GM19468 (cell line): Measurements from ENCODE around the gene APMAP.

Experiments
- ATAC-seq: cut with Tn5 transposase; IDR thresholded peaks from one replicate; pipeline ENCODE4 v1.9.1; 2021; ENCODE audit warnings: mild to moderate bottlenecking, moderate library complexity, moderate number of reproducible peaks; ENCODE audit not compliant: unreplicated experiment; ENCODE audit errors: extremely low read depth

APMAP gene

DNA sequence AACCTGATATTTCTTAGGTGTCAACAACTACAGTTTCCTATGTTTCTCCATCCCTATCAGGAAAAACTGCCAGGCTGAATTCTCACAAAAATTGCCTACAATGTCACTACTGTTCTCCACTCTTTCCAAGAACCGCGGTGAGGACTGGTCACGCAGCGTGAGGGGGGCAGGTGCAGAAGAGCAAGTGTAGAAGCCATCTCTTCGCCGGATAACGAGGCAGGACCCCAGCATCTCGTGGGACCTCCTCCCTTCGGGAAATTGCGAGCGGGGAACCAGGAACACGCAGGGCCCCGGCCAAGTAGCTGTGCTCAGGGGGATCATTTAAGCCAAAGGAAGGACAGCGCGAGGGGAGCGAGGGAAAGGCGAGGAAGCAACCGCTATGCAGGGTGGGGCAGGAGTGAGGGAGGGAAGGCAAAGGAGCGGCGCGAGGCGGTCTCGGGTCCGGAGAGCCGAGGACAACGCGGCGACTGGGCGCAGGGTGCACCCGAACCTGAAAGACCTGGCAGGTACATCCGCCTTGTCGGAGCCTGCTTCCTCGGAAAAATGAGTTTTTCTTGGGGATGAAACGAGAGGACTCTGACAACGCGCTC lies 559 bp downstream of the APMAP start:
- no peak for ATAC-seq

DNA sequence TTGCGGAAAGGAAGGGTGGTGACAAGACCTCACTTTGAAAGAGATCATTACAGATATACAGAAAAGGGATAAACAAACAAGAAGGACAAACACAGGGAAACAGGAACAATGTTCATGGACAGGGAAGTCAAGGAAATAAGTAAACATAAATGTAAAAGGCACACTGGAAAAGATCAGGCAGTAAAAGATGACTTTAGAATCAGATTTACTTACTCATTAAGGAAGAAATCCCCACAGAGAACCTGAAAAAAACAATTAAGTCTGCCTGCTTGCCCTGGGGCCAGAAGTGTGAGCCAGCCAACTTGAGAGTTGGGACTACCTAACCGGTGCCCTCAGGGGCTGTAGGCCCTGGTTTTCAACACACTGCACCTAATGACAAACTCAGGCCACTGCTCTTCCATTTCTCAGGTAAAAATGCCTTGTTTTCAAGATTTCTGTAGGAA lies 1.7 kb downstream of the APMAP start:
- ATAC-seq = no peak

DNA sequence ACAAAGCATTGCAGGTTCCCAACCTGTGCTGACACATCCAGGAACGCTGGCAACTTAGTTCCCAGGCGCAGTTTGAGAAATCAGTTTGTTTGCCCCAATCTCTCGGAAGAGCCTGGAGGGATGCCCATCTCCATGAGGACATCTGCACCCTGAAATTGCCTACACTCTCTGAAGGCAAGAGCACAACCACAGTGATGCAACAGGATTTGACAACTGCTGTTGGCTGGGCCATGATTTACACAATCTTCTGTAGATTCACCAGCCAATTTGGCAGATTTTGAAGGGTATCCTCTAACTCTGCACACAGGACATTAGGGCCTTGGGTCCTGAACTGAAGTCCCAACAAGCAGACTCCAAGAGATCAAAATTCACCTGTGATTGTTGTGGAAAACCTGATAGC lies 3.4 kb downstream of the APMAP start:
- ATAC-seq = no peak

DNA sequence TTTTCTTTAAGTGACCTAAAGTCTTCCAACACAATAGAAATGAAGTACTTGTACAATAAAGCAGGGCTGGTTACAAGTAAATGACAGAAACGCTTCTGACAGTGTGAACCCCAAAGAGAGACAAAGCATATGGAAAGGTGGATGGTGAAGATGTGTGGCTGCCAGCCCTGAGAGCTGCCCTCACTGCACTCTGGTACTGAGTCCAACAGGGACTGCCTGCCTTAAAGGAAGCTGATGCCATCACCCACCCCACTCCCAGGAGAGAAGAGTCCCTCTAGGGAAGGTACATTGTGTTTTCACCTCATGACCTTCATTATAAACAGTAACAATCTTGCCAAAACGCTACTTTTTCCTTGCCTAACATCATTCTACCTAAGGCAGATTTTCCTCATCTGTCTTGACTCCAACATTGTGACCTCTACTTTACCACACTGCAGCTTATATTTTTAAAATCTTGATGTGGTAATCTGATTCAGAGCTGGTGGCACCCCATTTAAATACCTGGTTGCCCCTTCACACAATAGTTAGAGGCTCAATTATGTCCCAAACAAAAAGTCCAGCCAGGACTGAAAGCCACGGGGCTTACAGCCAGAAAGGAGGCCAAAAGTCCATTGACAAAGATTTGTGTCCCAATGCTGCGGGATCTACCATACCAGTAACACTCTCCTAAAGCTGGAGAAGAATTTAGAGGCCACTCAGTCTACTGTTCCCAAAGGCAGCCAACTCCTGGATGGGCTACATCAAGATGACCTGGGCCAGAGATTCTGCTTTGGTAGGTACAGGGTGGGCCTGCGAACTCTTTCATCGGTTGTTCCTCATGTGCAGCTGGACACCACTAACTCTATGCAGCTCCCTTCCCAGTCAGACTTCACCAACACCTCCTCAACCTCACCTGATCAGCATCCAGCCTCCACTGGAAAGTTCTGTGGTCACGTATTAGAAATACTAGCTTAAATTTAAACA lies 4.4 kb downstream of the APMAP start:
- ATAC-seq = no peak

DNA sequence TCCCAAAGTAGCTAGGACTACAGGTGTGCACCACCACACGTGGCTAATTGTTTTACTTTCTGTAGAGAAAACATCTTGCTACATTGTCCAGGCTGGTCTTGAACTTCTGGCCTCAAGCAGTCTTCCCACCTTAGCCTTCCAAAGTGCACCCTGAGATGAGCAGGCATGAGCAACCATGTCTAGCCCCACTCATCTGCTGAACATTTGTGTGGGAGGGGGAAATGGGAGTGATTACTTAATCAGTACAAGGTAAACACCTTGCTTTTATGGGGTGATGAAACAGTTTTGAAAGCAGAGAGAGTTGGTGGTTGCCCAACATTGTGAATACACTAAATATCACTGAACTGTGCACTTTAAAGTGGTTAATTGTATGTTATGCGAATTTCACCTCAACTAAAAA lies 5.3 kb downstream of the APMAP start:
- ATAC-seq = no peak

DNA sequence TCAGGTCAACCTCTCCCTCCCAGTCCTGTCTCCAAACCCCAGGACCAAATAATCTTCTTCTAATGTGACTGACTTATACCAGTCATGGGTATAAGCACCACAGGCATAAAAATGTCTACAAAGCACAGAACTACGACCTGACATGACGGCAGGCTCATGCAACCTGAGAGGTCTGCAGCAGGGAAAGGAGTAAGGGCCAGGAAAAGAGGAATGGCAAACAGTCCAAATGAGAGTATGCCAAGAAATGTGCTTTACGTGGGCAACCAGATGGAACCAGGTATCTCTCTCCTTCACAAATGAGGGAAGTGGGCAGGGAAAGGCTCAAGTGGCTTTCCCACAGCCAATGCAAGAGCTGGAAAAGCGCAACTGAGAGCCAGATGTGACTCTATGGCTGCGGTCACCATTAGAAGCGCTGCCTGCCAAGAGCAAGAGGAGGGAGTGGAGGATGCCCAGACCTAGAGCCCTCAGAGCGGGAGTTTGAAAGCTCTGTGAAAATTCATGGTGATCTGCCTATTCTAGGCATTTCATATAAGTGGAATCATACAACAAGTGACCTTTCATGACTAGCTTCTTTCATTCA lies 6.0 kb downstream of the APMAP start:
- no peak for ATAC-seq

DNA sequence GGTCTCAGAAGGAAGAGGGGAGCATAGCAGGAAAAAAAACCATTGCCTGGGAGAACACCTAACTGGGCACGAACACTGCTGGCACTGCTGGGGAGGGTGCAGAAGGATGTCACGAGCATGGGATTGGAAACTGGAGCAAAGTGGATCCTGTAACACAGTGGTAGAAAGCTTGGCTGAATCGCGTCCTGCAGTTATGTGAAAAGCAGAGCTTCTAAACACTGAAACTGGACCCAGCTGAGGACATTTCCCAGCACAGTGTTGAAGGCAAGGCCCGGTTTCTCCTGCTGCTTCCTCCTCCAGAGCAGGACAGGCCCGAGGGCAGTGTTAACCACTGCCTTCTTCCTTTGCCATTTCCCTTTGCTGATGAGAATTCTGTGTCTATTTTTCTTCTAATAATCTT lies 6.7 kb downstream of the APMAP start:
- no peak for ATAC-seq

DNA sequence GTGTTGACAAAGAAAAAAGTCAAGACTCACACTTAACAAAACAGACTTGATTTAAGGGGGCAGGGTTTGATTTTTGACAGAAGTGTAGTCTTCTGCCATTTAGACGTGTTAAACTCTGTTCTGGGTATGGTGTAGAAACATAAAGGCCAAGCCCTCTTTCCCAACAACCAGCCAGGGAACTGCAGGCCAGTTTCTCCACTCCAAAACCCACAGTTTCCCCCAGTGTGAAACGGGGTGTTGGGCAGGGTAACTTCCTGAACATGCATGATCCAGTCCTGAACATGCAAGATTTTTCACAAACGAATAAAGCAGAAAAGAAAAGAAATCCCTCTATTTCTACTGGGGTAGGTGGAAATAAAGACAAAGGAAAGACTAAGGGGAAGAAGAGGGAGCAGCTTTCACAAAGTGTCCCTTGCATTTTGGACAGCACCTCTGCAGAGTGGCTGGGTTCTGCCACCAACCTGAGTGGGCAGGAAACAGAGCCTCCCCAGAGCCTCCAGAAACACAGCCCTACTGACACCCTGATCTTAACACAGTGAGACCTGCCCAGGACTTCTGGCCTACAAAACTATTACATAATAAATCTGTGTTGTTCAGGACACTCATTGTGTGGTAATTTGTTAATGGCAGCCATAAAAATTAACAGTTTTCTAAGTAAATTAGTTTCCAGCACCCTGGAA lies 7.5 kb downstream of the APMAP start:
- ATAC-seq = no peak

DNA sequence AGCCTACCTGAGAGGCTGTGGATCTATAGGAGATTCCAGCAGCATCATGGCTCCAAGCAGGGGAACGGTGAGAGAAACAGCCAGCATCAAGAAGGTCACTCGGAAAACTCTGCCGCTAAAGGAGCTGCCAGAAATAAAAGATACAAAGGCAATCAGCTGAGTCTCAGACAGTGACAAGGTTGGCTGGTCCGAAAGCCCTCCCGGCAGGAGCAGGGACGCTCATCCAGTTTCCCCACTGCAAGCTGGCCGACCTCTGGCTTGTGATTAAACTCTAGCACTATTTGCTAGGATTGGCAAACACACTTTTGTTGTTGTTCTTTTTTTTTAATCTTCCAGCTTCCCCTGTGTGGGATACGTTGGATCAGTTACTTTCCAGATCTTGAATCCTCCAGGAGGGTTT lies 8.7 kb downstream of the APMAP start:
- no peak for ATAC-seq

DNA sequence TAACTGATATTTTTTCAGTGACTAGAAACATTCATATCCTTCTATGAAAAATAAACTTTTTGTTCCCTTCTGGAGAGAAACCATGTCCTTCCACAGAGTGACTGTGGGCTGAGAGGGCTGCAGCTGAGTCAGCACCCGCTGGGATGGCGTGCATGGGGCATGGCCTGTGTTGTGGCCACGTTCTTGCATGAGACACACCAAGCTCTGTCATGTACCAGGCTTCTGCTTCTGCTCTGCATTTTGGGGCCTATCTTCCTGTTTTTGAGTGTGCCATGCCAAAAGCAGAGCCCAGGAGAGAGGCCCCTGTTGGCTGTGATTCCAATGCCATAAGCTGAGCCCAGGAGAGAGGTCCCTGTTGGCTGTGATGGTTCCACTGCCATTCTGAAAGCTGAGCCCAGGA lies 10.8 kb downstream of the APMAP start:
- no peak for ATAC-seq

DNA sequence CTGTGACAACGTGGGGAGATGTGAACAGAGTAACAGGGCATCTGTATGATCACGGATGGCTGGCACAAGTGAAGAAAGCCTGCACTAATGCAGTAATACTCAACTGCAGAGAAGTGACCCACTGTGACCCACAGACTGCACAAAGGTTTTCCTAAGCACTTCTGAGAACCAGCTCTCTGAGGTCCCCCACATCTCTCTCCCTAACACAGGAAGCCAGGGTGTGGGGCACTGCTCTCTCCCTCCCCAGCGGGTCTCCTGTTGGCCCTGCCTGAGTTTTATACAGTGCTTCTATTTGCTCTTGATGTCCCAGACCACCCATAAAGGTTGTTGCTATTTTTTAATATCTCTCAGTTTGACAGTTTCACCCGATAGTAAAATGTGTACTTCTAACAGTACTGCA lies 11.3 kb downstream of the APMAP start:
- ATAC-seq = no peak

DNA sequence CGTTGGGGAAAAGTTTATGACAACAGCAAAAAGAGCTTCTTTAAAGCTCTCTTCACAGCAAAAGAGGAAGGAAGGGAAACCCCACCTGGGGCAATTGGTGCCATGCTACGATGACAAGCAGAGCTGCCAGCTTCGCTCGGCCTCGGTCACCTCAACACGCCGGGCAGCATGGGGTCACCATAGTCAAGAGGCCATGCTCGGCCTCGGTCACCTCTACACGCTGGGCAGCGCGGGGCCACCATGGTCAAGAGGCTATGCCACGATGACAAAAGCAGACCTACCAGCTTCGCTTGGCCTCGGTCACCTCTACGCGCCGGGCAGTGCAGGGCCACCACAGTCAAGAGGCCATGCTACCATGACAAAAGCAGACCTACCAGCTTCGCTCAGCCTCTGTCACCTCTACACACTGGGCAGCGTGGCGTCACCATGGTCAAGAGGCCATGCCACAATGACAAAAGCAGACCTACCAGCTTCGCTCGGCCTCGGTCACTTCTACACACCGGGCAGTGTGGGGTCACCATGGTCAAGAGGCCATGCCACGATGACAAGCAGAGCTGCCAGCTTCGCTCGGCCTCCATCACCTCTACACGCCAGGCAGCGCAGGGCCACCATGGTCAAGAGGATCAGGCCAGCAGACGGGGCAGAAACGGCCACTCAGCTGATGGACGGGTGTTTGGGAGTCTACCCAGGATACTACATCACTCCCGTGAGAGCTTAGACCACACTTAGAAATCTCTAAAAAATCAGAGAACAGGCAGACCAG lies 12.1 kb downstream of the APMAP start:
- no peak for ATAC-seq

DNA sequence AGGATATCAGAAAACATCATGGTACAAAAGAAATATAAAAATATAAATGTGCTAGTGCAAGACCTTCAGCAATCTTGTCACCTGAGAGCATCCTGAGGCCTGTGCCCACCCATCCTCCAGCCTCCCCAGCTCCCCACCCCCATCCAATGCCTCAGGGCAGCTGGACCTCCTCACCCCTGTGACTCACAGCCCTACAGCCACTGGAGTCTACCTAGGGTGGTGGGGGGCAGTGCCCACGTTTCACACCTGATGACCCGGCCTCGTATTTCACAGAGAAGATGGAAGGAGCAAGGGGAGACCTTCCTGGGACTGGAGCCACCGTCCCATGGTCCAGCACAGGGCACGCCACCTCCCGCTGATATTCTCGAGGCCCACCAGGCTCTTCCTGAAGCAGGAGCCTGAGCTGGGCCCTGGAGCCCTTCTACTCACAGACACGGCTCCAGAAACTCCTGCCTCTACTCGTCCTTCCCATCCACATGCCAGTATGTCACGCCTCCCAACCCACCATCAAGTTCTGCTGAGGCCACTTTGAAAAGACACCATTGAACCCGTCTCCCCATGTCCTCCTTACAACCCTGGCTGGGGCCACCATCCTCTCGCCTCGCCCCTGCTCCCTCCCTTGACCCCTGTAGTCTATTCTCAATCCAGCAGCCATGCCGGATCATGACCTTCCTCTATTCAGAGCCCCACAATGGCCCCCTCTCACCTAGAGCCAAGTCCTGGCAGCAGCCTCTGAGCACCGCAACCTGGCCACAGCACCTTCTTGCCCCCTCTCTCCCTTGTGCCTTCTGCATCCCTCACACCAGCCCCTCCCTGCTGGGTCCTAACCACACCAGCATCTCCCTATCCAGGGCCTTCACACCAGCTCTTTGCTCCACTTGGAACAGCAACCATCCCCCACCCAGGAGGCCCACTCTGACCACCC lies 13.3 kb downstream of the APMAP start:
- no peak for ATAC-seq

DNA sequence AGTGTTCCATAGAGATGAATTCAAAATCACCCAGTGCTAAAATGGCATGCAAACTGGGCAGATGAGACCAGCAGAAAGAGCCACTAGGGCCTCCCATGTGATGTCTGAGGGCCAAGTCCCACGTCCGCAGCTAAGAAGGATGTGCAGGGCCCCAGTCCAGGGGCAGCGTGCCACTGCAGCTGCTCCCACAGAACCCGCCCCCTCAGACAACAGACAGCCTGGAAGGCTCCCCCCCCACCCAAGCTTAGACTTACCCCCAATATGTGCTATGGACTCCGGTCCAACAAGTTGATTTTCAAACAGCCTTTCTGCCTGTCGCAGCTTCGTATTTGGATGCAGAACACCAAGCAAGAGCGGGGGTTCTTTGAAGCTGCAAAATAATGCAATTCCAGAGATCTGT lies 14.0 kb downstream of the APMAP start:
- no peak for ATAC-seq

DNA sequence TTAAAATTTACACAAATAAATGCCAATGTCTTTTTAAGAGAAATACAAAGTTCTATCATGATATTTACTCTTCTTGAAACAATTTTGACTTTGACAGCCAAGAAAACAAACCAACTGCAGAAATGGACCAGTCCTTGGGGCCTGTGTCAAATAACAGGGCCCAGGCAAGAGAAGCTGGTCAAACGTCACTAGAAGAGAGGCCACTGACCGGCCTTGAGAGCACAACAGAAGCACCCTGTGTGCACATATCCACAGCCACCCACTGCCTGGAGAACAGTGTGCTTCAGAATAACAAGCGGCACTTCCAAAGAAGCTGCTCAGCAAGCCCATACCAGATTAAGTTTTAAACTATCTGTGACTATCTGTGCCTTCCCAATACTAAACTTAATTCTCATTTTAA lies 14.8 kb downstream of the APMAP start:
- no peak for ATAC-seq

DNA sequence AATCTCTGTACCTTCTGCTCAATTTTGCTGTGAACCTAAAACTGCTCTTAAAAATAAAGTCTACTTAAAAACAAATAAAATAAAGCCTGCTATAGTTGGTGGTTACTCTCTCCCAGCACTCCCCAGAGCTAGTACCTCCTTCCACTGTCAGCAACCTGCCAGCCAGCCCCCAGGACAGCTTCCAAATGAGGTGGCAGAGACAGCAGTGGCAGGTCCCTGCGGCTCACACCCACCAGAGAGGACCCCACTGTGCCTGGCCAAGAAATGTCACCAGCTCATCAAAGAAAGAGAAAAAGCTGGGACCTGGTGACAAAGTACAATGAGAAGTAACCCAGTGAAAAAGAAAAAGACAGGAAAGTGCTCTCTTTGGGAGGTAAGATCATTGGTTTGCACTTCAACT lies 15.2 kb downstream of the APMAP start:
- no peak for ATAC-seq

DNA sequence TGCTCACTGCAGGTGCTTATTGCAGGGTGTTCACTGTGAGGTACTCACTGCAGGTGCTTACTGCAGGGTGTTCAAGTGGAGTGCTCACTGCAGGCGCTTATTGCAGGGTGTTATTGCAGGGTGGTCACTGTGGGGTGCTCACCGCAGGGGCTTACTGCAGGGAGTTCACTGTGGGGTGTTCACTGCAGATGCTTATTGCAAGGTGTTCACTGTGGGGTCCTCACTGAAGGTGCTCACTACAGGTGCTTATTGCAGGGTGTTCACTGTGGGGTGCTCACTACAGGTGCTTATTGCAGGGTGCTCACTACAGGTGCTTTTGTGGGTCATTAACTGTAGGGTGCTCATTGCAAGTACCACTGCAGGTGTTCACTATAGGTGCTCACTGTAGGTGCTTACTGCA lies 20.2 kb downstream of the APMAP start:
- no peak for ATAC-seq

DNA sequence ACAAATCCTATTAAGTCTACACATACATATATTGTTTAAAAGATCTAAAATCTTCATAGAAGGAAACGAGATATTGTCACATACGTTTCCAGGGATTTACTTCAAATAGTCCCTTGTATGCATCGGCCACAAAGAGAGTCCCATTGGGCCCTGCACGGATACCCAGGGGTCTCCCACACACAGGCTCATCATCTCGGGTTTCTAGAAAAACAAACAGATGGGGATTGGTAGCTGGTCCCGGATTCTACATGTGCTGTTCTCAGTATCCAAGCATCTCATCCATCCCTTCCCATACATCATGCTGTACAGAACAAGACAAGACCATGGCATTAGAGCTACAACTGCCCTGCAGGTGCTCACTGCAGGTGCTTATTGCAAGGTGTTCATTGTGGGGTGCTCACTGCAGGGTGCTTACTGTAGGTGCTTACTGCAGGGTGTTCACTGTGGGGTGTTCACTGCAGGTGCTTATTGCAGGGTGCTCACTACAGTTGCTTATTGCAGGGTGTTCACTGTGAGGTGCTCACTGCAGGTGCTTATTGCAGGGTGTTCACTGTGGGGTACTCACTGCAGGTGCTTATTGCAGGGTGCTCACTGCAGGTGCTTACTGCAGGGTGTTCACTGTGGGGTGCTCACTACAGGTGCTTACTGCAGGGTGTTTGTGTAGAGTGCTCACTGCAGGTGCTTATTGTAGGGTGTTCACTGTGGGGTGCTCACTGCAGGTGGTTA lies 21.0 kb downstream of the APMAP start:
- no peak for ATAC-seq
